ENCODE measurements around the gene SMPD2.

The SMPD2 gene

DNA sequence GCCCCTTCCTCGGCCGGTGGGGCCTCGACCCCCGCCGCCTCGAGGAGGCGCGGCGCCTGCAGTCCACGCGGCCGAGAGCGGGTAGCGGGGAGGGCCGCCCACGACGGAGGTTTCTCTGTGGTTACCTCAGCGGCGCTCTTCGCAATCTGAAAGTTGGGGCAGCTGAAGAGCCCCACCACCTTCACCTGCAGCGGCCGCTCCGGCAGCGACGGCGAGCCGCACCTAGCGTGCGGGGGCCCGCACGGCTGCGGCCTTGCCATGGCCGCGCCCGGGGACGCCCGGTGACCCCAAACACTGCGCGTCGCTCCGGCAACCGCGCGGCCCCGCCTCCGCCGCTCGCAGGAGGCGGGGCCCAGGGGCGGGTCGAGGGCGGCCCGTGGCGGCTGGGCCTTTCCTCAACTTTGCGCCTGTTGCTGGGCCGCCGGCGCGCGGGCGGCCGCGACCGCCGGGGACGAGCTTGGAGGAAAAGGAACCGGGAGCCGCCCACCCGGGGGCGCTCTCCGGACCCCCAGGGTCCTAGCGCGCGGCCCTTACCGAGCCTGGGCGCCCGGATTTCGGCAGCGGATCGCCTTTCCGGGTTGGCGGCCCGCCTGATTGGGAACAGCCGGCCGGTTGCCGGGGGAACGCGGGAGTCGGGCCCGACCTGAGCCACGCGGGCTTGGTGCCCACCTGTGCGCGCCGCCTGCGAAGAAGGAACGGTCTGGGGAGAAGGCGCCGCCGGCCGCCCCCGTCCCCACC is at the start of gene SMPD2, which contains the start of gene PPIL6:
Gene SMPD2 (plus strand): TSS at position 394 of the 738 bp plus-strand sequence. CDS start 398 bp downstream, outside the sequence.
Gene PPIL6 (minus strand): TSS at position 298 of the 738 bp plus-strand sequence. CDS start 38 bp downstream, at position 260.
- peak; percentile 92 for DNase-seq (ENCODE audit: low spot score)

GRCh38 chr6:109393157-109393885 is 47.2 kb upstream of the SMPD2 start:
- no peak for DNase-seq (ENCODE audit: low spot score)

DNA sequence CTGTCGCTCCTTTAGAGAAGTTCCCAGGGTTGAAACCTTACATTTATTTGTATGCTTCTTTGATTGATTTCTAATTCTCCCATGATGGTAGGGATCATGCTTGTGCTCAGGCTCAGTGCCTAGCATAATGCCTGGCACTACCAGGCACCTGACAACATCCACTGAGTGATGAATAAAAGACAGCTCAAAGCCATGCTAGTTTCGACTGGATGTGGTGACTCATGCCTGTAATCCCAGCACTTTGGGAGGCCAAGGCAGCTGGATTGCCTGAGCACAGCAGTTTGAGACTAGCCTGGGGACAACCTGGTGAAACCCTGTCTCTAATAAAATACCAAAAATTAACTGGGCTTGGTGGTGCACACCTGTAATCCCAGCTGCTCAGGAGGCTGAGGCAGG is 46.6 kb upstream of the SMPD2 start:
- no peak for DNase-seq (ENCODE audit: low spot score)

GRCh38 chr6:109396046-109396718 is 44.3 kb upstream of the SMPD2 start:
- DNase-seq (ENCODE audit: low spot score) = no peak

DNA sequence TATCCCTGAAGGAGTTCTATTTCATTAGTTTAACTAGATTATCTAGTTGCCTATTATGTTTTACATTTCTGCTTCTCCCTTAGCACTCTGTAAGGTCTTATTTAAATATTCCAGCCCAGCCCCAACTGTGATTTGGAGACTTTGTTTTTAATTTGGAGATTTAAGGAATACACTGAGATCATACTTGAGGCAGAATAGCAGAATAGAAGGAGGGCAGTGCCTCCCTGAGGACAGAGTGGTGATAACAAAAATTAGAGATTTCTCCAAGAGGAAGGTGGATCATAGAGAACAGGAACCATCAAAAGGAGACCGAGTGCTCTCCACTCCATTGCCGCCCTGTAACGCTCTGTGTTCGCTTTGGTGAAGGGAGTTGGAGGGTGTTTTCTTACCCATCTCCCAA is 43.5 kb upstream of the SMPD2 start:
- no peak for DNase-seq (ENCODE audit: low spot score)

GRCh38 chr6:109406196-109406595 is 34.3 kb upstream of the SMPD2 start:
- no peak for DNase-seq (ENCODE audit: low spot score)

GRCh38 chr6:109411034-109411433 is 29.5 kb upstream of the SMPD2 start:
- no peak for DNase-seq (ENCODE audit: low spot score)

GRCh38 chr6:109417646-109418045 is 22.9 kb upstream of the SMPD2 start:
- DNase-seq (ENCODE audit: low spot score) = no peak

DNA sequence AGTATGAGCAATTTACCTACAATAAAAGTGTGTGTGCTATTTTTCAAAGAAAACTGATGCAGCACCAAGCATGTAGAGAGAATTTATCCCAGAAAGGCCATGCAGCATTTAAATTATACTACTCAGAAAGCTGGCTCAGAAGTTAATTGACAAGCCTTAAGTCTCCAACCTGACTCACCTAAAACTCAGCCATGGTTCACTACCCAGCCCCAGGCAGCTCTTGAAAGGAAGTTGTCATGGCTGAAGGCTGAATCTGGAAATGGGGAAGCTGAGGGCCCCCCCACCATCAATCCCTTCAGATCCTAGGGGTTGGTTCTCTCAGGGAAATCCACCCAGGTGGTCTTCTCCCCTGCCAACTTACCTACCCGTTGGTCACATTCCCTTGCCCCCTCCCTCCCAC is 19.8 kb upstream of the SMPD2 start:
- DNase-seq (ENCODE audit: low spot score) = no peak

GRCh38 chr6:109421184-109421583 is 19.3 kb upstream of the SMPD2 start:
- DNase-seq (ENCODE audit: low spot score) = no peak

DNA sequence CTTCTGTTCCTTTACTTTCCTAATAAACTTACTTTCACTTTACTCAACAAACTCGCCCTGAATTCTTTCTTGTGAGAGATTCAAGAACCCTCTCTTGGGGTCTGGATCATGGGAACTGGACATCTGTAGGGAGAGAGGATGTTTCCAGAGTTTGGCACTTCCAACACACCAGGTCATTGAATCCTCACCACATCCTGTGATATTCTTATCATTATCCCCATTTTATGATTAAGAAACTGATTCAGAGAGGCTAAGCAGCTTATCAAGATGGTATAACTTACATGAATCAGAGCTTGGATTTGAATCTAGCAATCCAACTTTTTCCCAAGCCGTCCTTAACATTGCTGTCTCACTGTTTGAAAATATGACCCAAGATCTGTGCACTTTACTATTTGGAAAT is 15.6 kb upstream of the SMPD2 start:
- DNase-seq (ENCODE audit: low spot score) = no peak

DNA sequence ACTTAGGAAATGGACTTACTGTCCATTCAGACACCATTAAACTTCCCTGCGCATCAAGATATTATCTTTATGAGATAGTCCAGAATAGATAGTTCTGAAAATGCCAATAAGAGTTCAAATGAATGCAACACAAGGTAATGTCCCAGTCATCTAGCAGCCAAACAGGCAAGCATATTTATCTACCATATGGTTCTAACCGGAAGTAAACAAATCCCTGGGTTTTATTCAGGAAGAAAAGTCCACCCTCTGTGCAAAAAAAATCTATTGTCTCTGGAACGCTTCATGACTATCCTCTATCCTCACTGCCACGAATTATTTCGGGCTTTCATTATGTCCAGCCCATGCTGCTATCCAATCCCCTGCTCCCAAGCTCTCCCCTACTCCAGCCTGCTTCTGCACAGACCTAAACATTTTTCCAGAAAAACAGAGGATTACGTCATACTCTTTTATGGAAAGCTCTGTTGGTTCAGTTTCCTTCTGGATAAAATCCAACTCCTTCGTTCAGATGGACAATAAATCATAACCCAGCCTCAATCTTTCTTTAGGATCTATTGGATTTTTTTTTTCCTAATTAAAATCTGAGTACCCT is 11.5 kb upstream of the SMPD2 start:
- DNase-seq (ENCODE audit: low spot score) = no peak

- DNase-seq (ENCODE audit: low spot score) = no peak
Measured at GRCh38 chr6:109429496-109429895, 11.0 kb upstream of the SMPD2 start.

- no peak for DNase-seq (ENCODE audit: low spot score)
Measured at GRCh38 chr6:109434456-109434855, 6.1 kb upstream of the SMPD2 start.

GRCh38 chr6:109436041-109436440 is 4.5 kb upstream of the SMPD2 start:
- DNase-seq (ENCODE audit: low spot score) = no peak

DNA sequence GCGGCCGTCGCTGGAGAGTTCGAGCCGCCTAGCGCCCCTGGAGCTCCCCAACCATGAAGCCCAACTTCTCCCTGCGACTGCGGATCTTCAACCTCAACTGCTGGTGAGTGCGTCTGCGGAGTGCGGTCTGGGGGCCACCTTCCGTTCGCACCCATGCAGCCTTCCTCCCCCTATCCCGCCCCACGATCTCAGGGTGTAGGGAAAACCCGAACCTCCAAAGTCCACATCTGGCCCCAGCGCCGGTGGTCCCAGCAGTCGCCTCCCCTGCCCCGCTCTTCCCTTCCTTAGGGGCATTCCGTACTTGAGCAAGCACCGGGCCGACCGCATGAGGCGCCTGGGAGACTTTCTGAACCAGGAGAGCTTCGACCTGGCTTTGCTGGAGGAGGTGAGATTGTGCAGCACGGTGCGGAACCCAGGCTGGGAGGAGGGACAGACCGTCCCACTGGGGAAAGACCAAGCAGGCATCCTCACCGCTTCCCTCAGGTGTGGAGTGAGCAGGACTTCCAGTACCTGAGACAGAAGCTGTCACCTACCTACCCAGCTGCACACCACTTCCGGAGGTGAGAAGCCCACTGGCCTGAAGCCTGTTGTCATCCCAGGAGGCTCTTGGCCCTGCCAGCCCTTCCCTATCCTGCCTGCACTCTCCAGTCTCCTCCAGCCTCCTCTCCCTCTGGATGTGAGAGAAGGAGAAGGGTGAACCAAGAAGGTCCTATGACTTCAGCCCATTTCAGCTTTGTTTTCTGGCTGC is 719 bp downstream of the SMPD2 start:
- peak; percentile 58 for DNase-seq (ENCODE audit: low spot score)

DNA sequence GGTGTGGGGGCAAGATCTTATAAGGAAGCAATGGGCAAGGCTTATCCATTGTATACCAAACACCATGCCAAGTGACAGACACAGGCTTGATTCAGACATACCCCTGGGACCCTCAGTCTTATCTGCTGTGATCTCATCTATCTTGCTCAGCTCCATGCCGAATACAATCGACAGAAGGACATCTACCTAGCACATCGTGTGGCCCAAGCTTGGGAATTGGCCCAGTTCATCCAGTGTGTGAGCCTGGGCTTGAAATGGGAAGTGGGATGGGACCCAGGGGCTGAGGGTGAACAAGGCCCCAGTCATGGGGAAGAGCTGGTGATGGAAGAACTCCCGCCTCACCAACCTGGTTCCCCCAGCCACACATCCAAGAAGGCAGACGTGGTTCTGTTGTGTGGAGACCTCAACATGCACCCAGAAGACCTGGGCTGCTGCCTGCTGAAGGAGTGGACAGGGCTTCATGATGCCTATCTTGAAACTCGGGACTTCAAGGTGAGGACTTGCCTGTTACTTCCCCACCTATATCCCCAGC is 1.9 kb downstream of the SMPD2 start:
- no peak for DNase-seq (ENCODE audit: low spot score)

- no peak for DNase-seq (ENCODE audit: low spot score)
Measured at GRCh38 chr6:109443425-109443950, 3.0 kb downstream of the SMPD2 start.

- DNase-seq (ENCODE audit: low spot score) = no peak
Measured at GRCh38 chr6:109445382-109445781, 4.9 kb downstream of the SMPD2 start.

- DNase-seq (ENCODE audit: low spot score) = no peak
Measured at GRCh38 chr6:109446072-109446471, 5.5 kb downstream of the SMPD2 start.

DNA sequence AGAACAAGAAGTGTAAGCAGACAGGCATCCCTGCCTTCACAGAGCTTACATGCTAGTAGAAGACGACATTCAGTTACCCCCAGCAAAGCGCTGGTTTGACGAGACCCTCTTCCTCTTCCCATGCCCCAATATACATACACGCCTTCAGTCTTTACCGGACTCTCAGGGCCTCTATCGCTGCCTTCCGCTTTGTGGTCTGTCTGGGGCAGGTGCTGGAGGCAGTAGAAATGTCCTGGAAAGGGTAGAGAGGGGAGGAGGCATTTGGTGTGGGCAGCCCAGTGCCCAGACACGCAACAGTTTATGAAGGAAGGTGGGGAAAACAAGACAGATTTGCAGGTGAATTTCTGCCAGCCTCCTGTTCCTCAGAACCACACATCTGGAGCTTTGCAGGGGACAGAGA is 6.0 kb downstream of the SMPD2 start:
- no peak for DNase-seq (ENCODE audit: low spot score)

Data from LoVo (cell line).